GM23338 (cell line): Measurements from ENCODE around the gene ABCA6. TPM values are rescaled to one million over a fixed set of nuclear protein-coding genes. Genes with fewer than 3 reads are reported as not detected.

Experiments used
- ATAC-seq: fragments of 200-7000 bp; cut with Tn5 transposase; 3 replicates; pipeline ENCODE4 v1.9.1; 2020
- DNase-seq: peaks from one replicate; pipeline ENCODE4 v3.0.0-alpha.2; 2015; ENCODE audit warnings: low spot score
- H2AFZ ChIP-seq: fragments of 200-600 bp; sonication (generic); 2 replicates; pipeline ENCODE4 v1.8.0; 2016; ENCODE audit warnings: antibody characterized with exemption, mild to moderate bottlenecking, moderate library complexity
- H3F3A ChIP-seq: fragments of 200-600 bp; sonication (generic); replicated peaks from 2 replicates; pipeline ENCODE4 v1.8.0; 2017; ENCODE audit warnings: antibody characterized with exemption, mixed run types, low read depth
- H3K27ac ChIP-seq: fragments of 200-600 bp; sonication (generic); 2 replicates; pipeline ENCODE4 v1.6.1; 2016; ENCODE audit warnings: low read depth
- H3K27me3 ChIP-seq: fragments of 200-600 bp; sonication (generic); 2 replicates; pipeline ENCODE4 v1.8.0; 2016; ENCODE audit warnings: mild to moderate bottlenecking, mixed run types, moderate library complexity; ENCODE audit not compliant: insufficient read depth
- H3K36me3 ChIP-seq: fragments of 200-600 bp; sonication (generic); 2 replicates; pipeline ENCODE4 v1.8.0; 2016; ENCODE audit warnings: mild to moderate bottlenecking; ENCODE audit not compliant: insufficient read depth
- H3K4me1 ChIP-seq: fragments of 200-600 bp; sonication (generic); 2 replicates; pipeline ENCODE4 v1.8.0; 2016; ENCODE audit warnings: mild to moderate bottlenecking, moderate library complexity; ENCODE audit not compliant: insufficient read depth
- H3K4me2 ChIP-seq: fragments of 200-600 bp; sonication (generic); 2 replicates; pipeline ENCODE4 v1.7.1; 2017; ENCODE audit warnings: mixed run types
- H3K4me3 ChIP-seq: fragments of 200-600 bp; sonication (generic); 2 replicates; pipeline ENCODE4 v1.6.1; 2016; ENCODE audit warnings: mixed run types
- H3K79me2 ChIP-seq: fragments of 200-600 bp; sonication (generic); replicated peaks from 2 replicates; pipeline ENCODE4 v1.8.0; 2017; ENCODE audit warnings: mild to moderate bottlenecking; ENCODE audit not compliant: insufficient read depth
- H3K9me2 ChIP-seq: fragments of 200-600 bp; sonication (generic); 2 replicates; pipeline ENCODE4 v1.8.0; 2017; ENCODE audit not compliant: insufficient read depth
- H4K20me1 ChIP-seq: fragments of 200-600 bp; sonication (generic); replicated peaks from 2 replicates; pipeline ENCODE4 v1.8.0; 2017; ENCODE audit warnings: mild to moderate bottlenecking; ENCODE audit not compliant: insufficient read depth
- H3K27ac Mint-ChIP-seq: 2 replicates; pipeline ENCODE4 v1.8.0; 2020; ENCODE audit warnings: inconsistent platforms, mild to moderate bottlenecking, moderate library complexity, mixed read lengths
- H3K27me3 Mint-ChIP-seq: 3 replicates; pipeline ENCODE4 v1.8.0; 2022; ENCODE audit warnings: low read depth, mild to moderate bottlenecking, moderate library complexity, mixed read lengths, inconsistent platforms; ENCODE audit not compliant: insufficient read depth, poor library complexity
- H3K36me3 Mint-ChIP-seq: 3 replicates; pipeline ENCODE4 v1.8.0; 2021; ENCODE audit warnings: low read depth, mild to moderate bottlenecking, inconsistent platforms, moderate library complexity, mixed read lengths
- H3K4me1 Mint-ChIP-seq: 3 replicates; pipeline ENCODE4 v1.8.0; 2020; ENCODE audit warnings: mild to moderate bottlenecking, inconsistent platforms, mixed read lengths
- H3K4me3 Mint-ChIP-seq: 3 replicates; pipeline ENCODE4 v1.8.0; 2021; ENCODE audit warnings: moderate library complexity, mild to moderate bottlenecking, inconsistent platforms, mixed read lengths
- H3K9me3 Mint-ChIP-seq: 3 replicates; pipeline ENCODE4 v1.8.0; 2020; ENCODE audit warnings: moderate library complexity, mild to moderate bottlenecking, inconsistent platforms, mixed read lengths
- CREB1 ChIP-seq: fragments of 250-450 bp; sonication (Bioruptor Pico); IDR thresholded peaks from 2 replicates; pipeline ENCODE4 v1.5.0; 2020; ENCODE audit warnings: low read depth, mild to moderate bottlenecking, moderate library complexity
- ETS1 ChIP-seq: IDR thresholded peaks from 2 replicates; pipeline ENCODE4 v1.6.1; 2016; ENCODE audit warnings: antibody characterized with exemption
- EZH2 ChIP-seq: fragments of 200-600 bp; sonication (generic); IDR thresholded peaks from one replicate; pipeline ENCODE4 v1.8.0; 2017; ENCODE audit warnings: antibody characterized with exemption, mild to moderate bottlenecking, low read depth; ENCODE audit not compliant: unreplicated experiment
- STAT1 ChIP-seq: IDR thresholded peaks from one replicate; pipeline ENCODE4 v1.6.1; 2016; ENCODE audit warnings: antibody characterized with exemption; ENCODE audit not compliant: unreplicated experiment
- ZNF114 ChIP-seq: fragments of 250-450 bp; sonication (Bioruptor Pico); IDR thresholded peaks from 2 replicates; pipeline ENCODE4 v1.5.0; 2020; ENCODE audit warnings: mild to moderate bottlenecking, moderate library complexity
- ZNF462 ChIP-seq: fragments of 250-450 bp; sonication (Bioruptor Pico); IDR thresholded peaks from 2 replicates; pipeline ENCODE4 v1.5.0; 2020; ENCODE audit warnings: mild to moderate bottlenecking, moderate library complexity
- polyA plus RNA-seq: library from polyadenylated mRNA; unstranded; fragments of >200 nt; fragmentation: Nextera tagmentation; extraction: Ambion mirVana; gene quantifications from 2 replicates; pipeline ENCODE4 v1.2.1, GENCODE V29; 2016
- total RNA-seq: library from RNA; depleted of rRNA; stranded (reverse); fragments of >200 nt; shearing (Covaris generic); gene quantifications from 2 replicates; pipeline ENCODE4 v1.2.3, GENCODE V29; 2014
- TF ChIP-seq, protein P1 (sequence below), 2 experiments: fragments of 200-600 bp in 1 of 2; sonication (generic) in 1 of 2; conservative IDR thresholded peaks; 2 replicates each; pipeline versions ENCODE4 v1.5.1 to v1.6.1; 2016 to 2017; ENCODE audit warnings: antibody characterized with exemption in 2 of 2, low read depth in 2 of 2, mild to moderate bottlenecking in 2 of 2, moderate library complexity in 1 of 2

The ABCA6 gene
- total and polyA plus RNA-seq, 2 experiments from 2014 or later, result not detected

- H3K4me3 ChIP-seq, result no peak overlapping the region
- no peaks in the 10 kb centered on the region for H3K27me3 ChIP-seq
- H3K27ac Mint-ChIP-seq, result no peak overlapping the region
- H3K4me1 ChIP-seq, result no peaks in the 10 kb centered on the region
- peaks cover 6% of the 10 kb centered on the region; the same call in 2 of the 3 replicates for H3K4me1 Mint-ChIP-seq
- no peak overlapping the region for H3K27ac ChIP-seq
- H3K4me3 Mint-ChIP-seq, result no peak overlapping the region
- H2AFZ ChIP-seq, result no peak overlapping the region
- H3K9me2 ChIP-seq, result peaks cover 5% of the 10 kb centered on the region; the same call in 1 of the 2 replicates
- TF ChIP-seq ZNF114 (CRISPR knock-in tag), result no peak
- TF ChIP-seq, protein P1, sequence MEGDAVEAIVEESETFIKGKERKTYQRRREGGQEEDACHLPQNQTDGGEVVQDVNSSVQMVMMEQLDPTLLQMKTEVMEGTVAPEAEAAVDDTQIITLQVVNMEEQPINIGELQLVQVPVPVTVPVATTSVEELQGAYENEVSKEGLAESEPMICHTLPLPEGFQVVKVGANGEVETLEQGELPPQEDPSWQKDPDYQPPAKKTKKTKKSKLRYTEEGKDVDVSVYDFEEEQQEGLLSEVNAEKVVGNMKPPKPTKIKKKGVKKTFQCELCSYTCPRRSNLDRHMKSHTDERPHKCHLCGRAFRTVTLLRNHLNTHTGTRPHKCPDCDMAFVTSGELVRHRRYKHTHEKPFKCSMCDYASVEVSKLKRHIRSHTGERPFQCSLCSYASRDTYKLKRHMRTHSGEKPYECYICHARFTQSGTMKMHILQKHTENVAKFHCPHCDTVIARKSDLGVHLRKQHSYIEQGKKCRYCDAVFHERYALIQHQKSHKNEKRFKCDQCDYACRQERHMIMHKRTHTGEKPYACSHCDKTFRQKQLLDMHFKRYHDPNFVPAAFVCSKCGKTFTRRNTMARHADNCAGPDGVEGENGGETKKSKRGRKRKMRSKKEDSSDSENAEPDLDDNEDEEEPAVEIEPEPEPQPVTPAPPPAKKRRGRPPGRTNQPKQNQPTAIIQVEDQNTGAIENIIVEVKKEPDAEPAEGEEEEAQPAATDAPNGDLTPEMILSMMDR (conservative IDR thresholded peaks at IDR 0.05; ENCODE audit: low read depth in 2 of 2), result no peak
- TF ChIP-seq STAT1, result no peak
- TF ChIP-seq ZNF462 (CRISPR knock-in tag), result no peak
- no peak for TF ChIP-seq ETS1
- TF ChIP-seq CREB1 (CRISPR knock-in tag), result no peak
- TF ChIP-seq EZH2, result no peak
- ATAC-seq (no peak), DNase-seq (no peak)
- H3F3A ChIP-seq, result no peaks in the 10 kb centered on the region
- no peaks in the 10 kb centered on the region for H3K79me2 ChIP-seq
- no peak overlapping the region for H3K4me2 ChIP-seq
- H3K36me3 ChIP-seq, result no peaks in the 10 kb centered on the region
- H3K36me3 Mint-ChIP-seq, result no peaks in the 10 kb centered on the region
- no peaks in the 10 kb centered on the region for H3K9me3 Mint-ChIP-seq
- H3K27me3 Mint-ChIP-seq, result no peaks in the 10 kb centered on the region
- no peaks in the 10 kb centered on the region for H4K20me1 ChIP-seq
Observed at GRCh38 chr17:69134112-69134511, 7.6 kb downstream of the ABCA6 start.
